Measurements from ENCODE around the gene RBM47.
"Not testable (repeated sequence)": the region's sequence is repeated elsewhere in the genome, so short reads cannot be mapped to it uniquely, and the experiment has no call there.

The RBM47 gene

GRCh38 chr4:40409835-40410234 lies 219.8 kb downstream of the RBM47 start:
- Histone ChIP-seq H3K9me3 (ENCODE audit: control insufficient read depth, low read length) (peaks cover 16% of the 10 kb centered on the region), H3K36me3 (ENCODE audit: control insufficient read depth, insufficient read depth, low read length) (no peaks in the 10 kb centered on the region), H3K27ac (ENCODE audit: low read depth, low read length, severe bottlenecking) (no peak overlapping the region), H3K4me3 (ENCODE audit: extremely low read depth, insufficient read depth, low read length, poor library complexity, severe bottlenecking) (no peak overlapping the region), H3K4me1 (ENCODE audit: control insufficient read depth, insufficient read depth, low read length, poor library complexity, severe bottlenecking) (no peaks in the 10 kb centered on the region)
- 88% methylated on average over 1 of the region's 1 CpG; no CpG with 5 or more reads in 1 of the 2 experiments for WGBS, 2 experiments (ENCODE audit: insufficient coverage in 2 of 2)

- H3K9me3 ChIP-seq (ENCODE audit: control insufficient read depth, low read length), result peaks cover 16% of the 10 kb centered on the region
- H3K36me3 ChIP-seq (ENCODE audit: control insufficient read depth, insufficient read depth, low read length); H3K4me1 ChIP-seq (ENCODE audit: control insufficient read depth, insufficient read depth, low read length, poor library complexity, severe bottlenecking); H3K4me3 ChIP-seq (ENCODE audit: extremely low read depth, insufficient read depth, low read length, poor library complexity, severe bottlenecking); H3K27ac ChIP-seq (ENCODE audit: low read depth, low read length, severe bottlenecking): not testable (repeated sequence)
- WGBS, 2 experiments (ENCODE audit: insufficient coverage in 2 of 2), result 86 to 100% methylated on average over 1 to 2 of the region's 3 CpGs
These were observed 222.2 kb downstream of the RBM47 start for GRCh38 chr4:40407468-40407867.

DNA sequence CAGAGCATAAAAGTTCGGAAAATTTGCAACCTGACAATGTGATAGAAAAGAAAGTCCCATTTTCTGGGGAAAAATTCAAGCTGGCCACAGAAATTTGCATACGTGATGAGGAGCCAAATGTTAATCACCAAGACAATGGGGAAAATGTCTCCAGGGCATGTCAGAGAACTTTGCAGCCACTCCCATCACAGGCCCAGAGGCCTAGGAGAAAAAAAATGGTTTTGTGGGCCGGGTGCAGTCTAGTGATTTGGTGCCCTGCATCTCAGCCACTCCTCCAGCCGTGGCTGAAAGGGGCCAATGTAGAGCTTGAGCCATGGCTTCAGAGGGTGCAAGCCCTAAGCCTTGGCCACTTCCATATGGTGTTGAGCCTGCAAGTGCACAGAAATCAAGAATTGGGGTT lies 223.3 kb downstream of the RBM47 start:
- Histone ChIP-seq H3K4me3 (ENCODE audit: extremely low read depth, insufficient read depth, low read length, poor library complexity, severe bottlenecking) (no peak overlapping the region), H3K4me1 (ENCODE audit: control insufficient read depth, insufficient read depth, low read length, poor library complexity, severe bottlenecking) (no peaks in the 10 kb centered on the region), H3K27ac (ENCODE audit: low read depth, low read length, severe bottlenecking) (no peak overlapping the region), H3K36me3 (ENCODE audit: control insufficient read depth, insufficient read depth, low read length) (no peaks in the 10 kb centered on the region), H3K9me3 (ENCODE audit: control insufficient read depth, low read length) (peaks cover 16% of the 10 kb centered on the region)
- WGBS, 2 experiments (ENCODE audit: insufficient coverage in 2 of 2), result 89 to 97% methylated on average over 3 to 4 of the region's 4 CpGs

DNA sequence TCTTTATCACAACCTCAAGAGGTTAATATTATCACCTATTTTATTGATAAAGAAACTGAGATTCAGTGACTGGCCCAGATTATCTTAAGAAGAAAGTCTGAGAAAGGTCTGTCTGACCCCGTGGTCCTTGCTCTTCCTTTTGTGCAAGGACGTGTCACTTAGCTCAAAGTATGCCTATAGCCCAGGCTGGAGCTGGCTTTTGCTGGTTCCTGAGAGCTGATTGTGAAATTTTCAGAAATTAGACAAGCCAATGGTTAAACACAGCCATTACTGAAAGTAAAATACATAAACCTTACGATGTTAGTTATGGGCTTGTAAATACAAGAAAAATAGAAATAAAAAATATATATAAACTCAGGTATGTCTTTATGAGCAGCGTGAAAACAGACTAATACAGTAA lies 224.5 kb downstream of the RBM47 start:
- Histone ChIP-seq H3K4me1 (ENCODE audit: control insufficient read depth, insufficient read depth, low read length, poor library complexity, severe bottlenecking) (no peaks in the 10 kb centered on the region), H3K9me3 (ENCODE audit: control insufficient read depth, low read length) (peaks cover 16% of the 10 kb centered on the region), H3K36me3 (ENCODE audit: control insufficient read depth, insufficient read depth, low read length) (no peaks in the 10 kb centered on the region), H3K4me3 (ENCODE audit: extremely low read depth, insufficient read depth, low read length, poor library complexity, severe bottlenecking) (no peak overlapping the region), H3K27ac (ENCODE audit: low read depth, low read length, severe bottlenecking) (no peak overlapping the region)
- WGBS, 2 experiments (ENCODE audit: insufficient coverage in 2 of 2), result 71 to 91% methylated on average over 1 to 3 of the region's 4 CpGs

DNA sequence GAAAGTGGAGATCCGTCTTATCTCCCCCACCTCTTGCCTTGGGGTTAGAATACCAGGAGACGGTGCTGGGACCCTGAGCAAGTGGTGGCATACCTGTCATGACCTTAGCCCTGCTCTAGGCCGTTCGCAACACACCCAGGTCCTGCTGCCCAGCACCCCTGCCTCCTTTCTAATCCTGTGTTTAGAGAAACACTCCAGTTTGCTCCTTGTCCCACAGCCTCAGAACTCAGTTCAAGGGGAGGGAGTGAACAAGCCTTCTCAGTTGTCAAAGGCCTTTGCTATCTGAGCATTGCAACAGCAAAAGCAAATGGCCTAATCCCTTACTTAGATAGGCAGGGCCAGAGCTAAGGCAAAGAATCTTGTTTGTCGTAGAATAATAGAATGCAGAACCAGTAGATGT lies 226.6 kb downstream of the RBM47 start:
- H3K36me3 ChIP-seq (ENCODE audit: control insufficient read depth, insufficient read depth, low read length), result no peaks in the 10 kb centered on the region
- WGBS, 2 experiments (ENCODE audit: insufficient coverage in 2 of 2), result 87 to 89% methylated on average over 5 of the region's 5 CpGs
- no peaks in the 10 kb centered on the region for H3K4me1 ChIP-seq (ENCODE audit: control insufficient read depth, insufficient read depth, low read length, poor library complexity, severe bottlenecking)
- no peak overlapping the region for H3K27ac ChIP-seq (ENCODE audit: low read depth, low read length, severe bottlenecking)
- H3K9me3 ChIP-seq (ENCODE audit: control insufficient read depth, low read length), result peaks cover 16% of the 10 kb centered on the region
- H3K4me3 ChIP-seq (ENCODE audit: extremely low read depth, insufficient read depth, low read length, poor library complexity, severe bottlenecking), result no peak overlapping the region

DNA sequence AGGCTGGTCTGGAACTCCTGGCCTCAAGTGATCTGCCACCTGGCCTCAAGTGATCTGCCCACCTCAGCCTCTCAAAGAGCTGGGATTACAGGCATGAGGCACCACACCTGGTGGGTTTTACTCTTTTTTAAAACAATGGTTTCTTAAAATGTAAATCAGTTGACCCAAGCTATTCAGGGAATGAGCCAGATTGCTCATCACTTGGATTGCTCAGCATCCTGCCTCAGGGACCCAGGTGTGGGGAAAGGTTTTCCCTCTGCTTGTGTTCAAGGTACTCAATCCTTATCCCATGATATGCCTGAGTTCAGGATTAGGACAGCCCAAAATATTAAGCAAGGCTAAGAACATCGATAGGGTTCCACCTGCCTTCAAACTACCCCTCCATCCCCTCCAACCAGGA lies 227.1 kb downstream of the RBM47 start:
- Histone ChIP-seq H3K27ac (ENCODE audit: low read depth, low read length, severe bottlenecking) (no peak overlapping the region), H3K4me1 (ENCODE audit: control insufficient read depth, insufficient read depth, low read length, poor library complexity, severe bottlenecking) (no peaks in the 10 kb centered on the region), H3K36me3 (ENCODE audit: control insufficient read depth, insufficient read depth, low read length) (no peaks in the 10 kb centered on the region), H3K9me3 (ENCODE audit: control insufficient read depth, low read length) (peaks cover 12% of the 10 kb centered on the region), H3K4me3 (ENCODE audit: extremely low read depth, insufficient read depth, low read length, poor library complexity, severe bottlenecking) (no peak overlapping the region)
- no CpG with 5 or more reads among the region's 1 CpG for WGBS, 2 experiments (ENCODE audit: insufficient coverage in 2 of 2)

- Histone ChIP-seq H3K27ac (ENCODE audit: low read depth, low read length, severe bottlenecking) (no peak overlapping the region), H3K4me3 (ENCODE audit: extremely low read depth, insufficient read depth, low read length, poor library complexity, severe bottlenecking) (no peak overlapping the region), H3K4me1 (ENCODE audit: control insufficient read depth, insufficient read depth, low read length, poor library complexity, severe bottlenecking) (no peaks in the 10 kb centered on the region), H3K9me3 (ENCODE audit: control insufficient read depth, low read length) (peaks cover 6% of the 10 kb centered on the region), H3K36me3 (ENCODE audit: control insufficient read depth, insufficient read depth, low read length) (no peaks in the 10 kb centered on the region)
- 84 to 93% methylated on average over 7 of the region's 8 CpGs for WGBS, 2 experiments (ENCODE audit: insufficient coverage in 2 of 2)
These were observed 228.0 kb downstream of the RBM47 start for GRCh38 chr4:40401631-40402030.

GRCh38 chr4:40401096-40401495 lies 228.6 kb downstream of the RBM47 start:
- Histone ChIP-seq H3K36me3 (ENCODE audit: control insufficient read depth, insufficient read depth, low read length) (no peaks in the 10 kb centered on the region), H3K4me1 (ENCODE audit: control insufficient read depth, insufficient read depth, low read length, poor library complexity, severe bottlenecking) (no peaks in the 10 kb centered on the region), H3K27ac (ENCODE audit: low read depth, low read length, severe bottlenecking) (no peak overlapping the region), H3K4me3 (ENCODE audit: extremely low read depth, insufficient read depth, low read length, poor library complexity, severe bottlenecking) (no peak overlapping the region), H3K9me3 (ENCODE audit: control insufficient read depth, low read length) (peaks cover under 1% of the 10 kb centered on the region)
- 79 to 93% methylated on average over 3 to 4 of the region's 6 CpGs for WGBS, 2 experiments (ENCODE audit: insufficient coverage in 2 of 2)

DNA sequence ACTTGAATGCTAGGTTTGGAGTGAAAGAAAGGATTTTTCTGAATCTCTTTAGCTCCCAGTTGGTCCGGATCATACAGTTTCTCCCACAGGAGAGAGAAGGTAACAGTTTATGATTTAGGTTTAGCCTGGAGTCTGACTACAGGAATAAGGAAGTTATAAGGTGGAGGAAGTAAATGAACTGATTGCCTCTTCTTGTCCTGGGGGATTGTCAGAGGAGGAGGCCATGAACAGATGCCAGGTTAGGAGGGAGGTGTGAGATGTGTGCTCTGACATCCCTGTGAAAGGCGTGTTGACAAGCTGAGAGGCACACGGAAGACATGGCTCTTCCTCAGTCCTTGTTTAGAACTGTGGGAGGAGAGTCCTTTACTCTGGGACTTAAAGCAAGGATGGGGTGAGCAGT lies 230.1 kb downstream of the RBM47 start:
- Histone ChIP-seq H3K4me3 (ENCODE audit: extremely low read depth, insufficient read depth, low read length, poor library complexity, severe bottlenecking) (no peak overlapping the region), H3K9me3 (ENCODE audit: control insufficient read depth, low read length) (no peaks in the 10 kb centered on the region), H3K27ac (ENCODE audit: low read depth, low read length, severe bottlenecking) (no peak overlapping the region), H3K4me1 (ENCODE audit: control insufficient read depth, insufficient read depth, low read length, poor library complexity, severe bottlenecking) (no peaks in the 10 kb centered on the region), H3K36me3 (ENCODE audit: control insufficient read depth, insufficient read depth, low read length) (no peaks in the 10 kb centered on the region)
- 94 to 98% methylated on average over 3 of the region's 3 CpGs for WGBS, 2 experiments (ENCODE audit: insufficient coverage in 2 of 2)

GRCh38 chr4:40395908-40396793 lies 233.5 kb downstream of the RBM47 start:
- Histone ChIP-seq H3K9me3 (ENCODE audit: control insufficient read depth, low read length) (no peaks in the 10 kb centered on the region), H3K4me3 (ENCODE audit: extremely low read depth, insufficient read depth, low read length, poor library complexity, severe bottlenecking) (no peak overlapping the region), H3K27ac (ENCODE audit: low read depth, low read length, severe bottlenecking) (no peak overlapping the region), H3K4me1 (ENCODE audit: control insufficient read depth, insufficient read depth, low read length, poor library complexity, severe bottlenecking) (no peaks in the 10 kb centered on the region), H3K36me3 (ENCODE audit: control insufficient read depth, insufficient read depth, low read length) (no peaks in the 10 kb centered on the region)
- 78 to 84% methylated on average over 5 of the region's 7 CpGs for WGBS, 2 experiments (ENCODE audit: insufficient coverage in 2 of 2)

DNA sequence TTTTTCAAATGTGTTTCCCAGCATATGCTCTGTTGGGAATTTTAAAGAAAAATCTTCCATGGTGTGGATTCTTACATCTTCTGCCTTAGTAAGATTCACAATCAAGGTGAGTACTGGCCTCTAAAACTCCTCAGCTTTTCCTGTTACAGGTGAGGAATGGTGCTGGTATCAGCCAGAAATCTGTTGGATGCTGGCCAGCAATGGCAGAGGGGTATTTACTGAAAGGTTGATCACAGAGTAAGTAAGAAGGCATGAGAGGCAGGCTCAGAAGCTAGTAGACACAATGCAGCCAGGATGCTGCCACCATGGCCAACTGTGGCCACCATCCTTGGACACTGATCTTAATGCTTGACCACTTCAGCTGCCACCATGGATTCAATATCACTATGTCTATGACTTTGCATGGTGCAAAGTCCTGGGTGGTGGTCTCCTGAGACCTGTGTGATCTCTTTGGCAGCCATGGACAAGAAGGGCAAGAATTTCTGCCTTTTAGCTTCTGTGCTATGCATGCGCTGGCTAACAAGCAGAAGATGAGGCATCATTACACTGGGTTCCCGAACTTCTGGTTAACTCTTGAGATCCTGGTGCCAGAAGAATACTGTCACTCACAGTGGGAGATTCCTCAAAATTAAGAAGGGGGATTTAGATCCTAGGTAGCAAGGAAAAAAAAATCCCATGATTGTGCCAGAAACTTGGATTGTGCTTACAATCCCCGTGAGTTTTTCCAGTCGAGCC lies 234.3 kb downstream of the RBM47 start:
- Histone ChIP-seq H3K36me3 (ENCODE audit: control insufficient read depth, insufficient read depth, low read length) (no peaks in the 10 kb centered on the region), H3K4me3 (ENCODE audit: extremely low read depth, insufficient read depth, low read length, poor library complexity, severe bottlenecking) (no peak overlapping the region), H3K4me1 (ENCODE audit: control insufficient read depth, insufficient read depth, low read length, poor library complexity, severe bottlenecking) (no peaks in the 10 kb centered on the region), H3K9me3 (ENCODE audit: control insufficient read depth, low read length) (no peaks in the 10 kb centered on the region), H3K27ac (ENCODE audit: low read depth, low read length, severe bottlenecking) (no peak overlapping the region)
- 85 to 95% methylated on average over 4 of the region's 4 CpGs for WGBS, 2 experiments (ENCODE audit: insufficient coverage in 2 of 2)
